Uterus (tissue), 2 donors: Measurements from ENCODE around the gene MTFMT.

Source experiments
- CTCF ChIP-seq, 4 experiments: fragments of 200-600 bp in 2 of 4; fragments of 450-650 bp in 2 of 4; sonication (generic) in 2 of 4; IDR thresholded peaks; one replicate each; pipeline ENCODE4 v1.5.1; 2016 to 2019; ENCODE audit warnings: antibody characterized with exemption in 4 of 4, mild to moderate bottlenecking in 2 of 4, moderate library complexity in 1 of 4
- POLR2A ChIP-seq, 2 donors: fragments of 450-650 bp; IDR thresholded peaks; one replicate each; pipeline ENCODE4 v1.6.1; 2016; ENCODE audit warnings: antibody characterized with exemption in 2 of 2, mild to moderate bottlenecking in 1 of 2, moderate library complexity in 1 of 2

DNA sequence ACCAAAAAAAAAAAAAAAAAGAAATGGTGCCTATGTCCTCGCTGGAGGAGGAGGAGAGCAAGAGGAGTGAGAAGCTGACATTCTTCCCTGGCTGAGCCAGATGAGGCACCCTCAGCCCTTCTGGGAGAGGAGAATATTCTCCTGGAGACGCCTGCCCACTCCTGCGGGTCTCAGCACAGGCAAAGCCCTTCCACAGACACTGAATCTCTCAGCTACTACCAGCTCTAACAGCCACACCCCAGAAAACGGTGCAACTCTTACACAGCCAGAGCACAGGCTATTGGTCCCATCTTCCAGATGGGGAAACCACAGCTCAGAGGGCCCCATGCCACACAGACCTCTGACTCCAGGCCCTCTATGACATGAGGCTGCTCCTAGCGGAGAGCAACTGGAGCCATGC is 32.6 kb upstream of the MTFMT start:
- no peak for TF ChIP-seq CTCF (IDR thresholded peaks at IDR 0.05)
- TF ChIP-seq POLR2A (IDR thresholded peaks at IDR 0.05): no peak
